ENCODE data around the gene IGF1R.
A peak's percentile ranks its signal among the peaks of the same experiment; 100 is the strongest.

Gene IGF1R

DNA sequence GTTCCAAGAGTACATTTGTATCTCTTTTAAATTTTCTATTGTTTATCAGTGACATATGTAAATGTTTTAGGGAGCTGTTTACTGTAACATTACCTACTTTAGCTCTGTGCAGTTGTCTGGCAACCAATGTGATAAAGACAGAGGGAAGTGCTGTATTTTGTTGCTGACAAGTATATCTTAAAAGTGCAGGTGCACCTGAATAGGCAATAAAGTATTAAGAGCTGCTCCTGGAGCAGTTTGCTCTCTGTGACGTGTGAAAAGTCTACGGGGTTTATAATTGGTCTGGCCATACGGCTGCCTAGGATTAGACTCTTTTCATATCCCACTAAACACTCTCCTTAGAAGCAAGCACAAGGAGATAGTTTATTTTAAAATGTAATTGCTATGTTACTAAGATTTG is 178.3 kb downstream of the IGF1R start:
- DNase-seq (ENCODE audit: low read depth in 2 of 2): no peak

GRCh38 chr15:98827217-98827616 is 178.9 kb downstream of the IGF1R start:
- no peak for DNase-seq (ENCODE audit: low read depth in 2 of 2)

DNA sequence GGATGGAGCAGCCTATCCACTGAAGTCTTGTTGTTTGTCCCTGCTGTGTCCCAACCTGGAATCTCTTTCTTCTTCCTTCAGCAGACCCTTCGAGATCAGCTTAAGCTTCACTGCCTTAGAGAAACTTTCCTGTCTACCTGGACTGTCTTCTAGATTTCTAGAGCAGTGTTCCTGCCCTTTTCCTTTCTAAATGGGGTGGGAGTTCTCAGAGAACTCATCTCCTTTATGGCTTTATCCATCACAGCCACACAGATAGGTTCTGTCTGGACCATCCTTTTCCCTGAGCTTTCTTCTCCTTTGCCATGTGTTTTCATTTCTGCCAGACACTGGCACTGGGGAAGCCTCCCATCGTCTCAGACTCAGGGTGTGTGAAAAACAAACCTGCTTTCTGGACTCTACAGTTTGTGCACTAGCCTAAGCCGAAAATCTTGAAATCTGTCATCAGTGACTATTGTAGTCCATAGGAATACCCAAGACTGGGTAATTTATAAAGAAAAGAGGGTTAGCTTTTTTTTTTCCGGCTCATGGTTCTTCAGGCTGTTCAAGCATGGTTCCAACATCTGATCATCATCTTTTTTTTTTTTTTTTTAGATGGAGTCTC is 181.8 kb downstream of the IGF1R start:
- no peak for DNase-seq (ENCODE audit: low read depth in 2 of 2)

- no peak for DNase-seq (ENCODE audit: low read depth in 2 of 2)
Measured at GRCh38 chr15:98834976-98835375, 186.6 kb downstream of the IGF1R start.

DNA sequence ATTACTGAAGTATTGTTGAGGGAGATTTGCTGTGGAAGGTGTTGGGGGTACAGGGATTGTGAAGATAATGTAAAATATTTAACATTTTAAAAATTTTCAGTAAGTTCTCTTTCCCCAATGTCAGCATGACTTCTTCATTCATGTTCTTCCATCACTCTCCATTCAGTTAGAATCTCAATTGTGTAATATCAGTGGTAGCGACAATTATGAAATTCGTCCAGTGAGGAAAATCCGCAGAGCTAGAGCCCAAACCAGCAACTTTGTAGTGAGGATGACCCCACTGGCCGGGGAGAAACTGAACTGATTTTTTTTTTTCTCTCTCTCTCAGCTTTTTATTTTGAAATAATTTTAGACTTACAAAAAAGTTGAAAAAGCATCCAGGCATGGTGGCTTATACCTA is 187.5 kb downstream of the IGF1R start:
- DNase-seq (ENCODE audit: low read depth in 2 of 2): no peak

- DNase-seq (ENCODE audit: low read depth in 2 of 2): no peak
Measured at GRCh38 chr15:98838387-98839259, 190.3 kb downstream of the IGF1R start.

GRCh38 chr15:98840053-98840452 is 191.7 kb downstream of the IGF1R start:
- no peak for DNase-seq (ENCODE audit: low read depth in 2 of 2)

DNA sequence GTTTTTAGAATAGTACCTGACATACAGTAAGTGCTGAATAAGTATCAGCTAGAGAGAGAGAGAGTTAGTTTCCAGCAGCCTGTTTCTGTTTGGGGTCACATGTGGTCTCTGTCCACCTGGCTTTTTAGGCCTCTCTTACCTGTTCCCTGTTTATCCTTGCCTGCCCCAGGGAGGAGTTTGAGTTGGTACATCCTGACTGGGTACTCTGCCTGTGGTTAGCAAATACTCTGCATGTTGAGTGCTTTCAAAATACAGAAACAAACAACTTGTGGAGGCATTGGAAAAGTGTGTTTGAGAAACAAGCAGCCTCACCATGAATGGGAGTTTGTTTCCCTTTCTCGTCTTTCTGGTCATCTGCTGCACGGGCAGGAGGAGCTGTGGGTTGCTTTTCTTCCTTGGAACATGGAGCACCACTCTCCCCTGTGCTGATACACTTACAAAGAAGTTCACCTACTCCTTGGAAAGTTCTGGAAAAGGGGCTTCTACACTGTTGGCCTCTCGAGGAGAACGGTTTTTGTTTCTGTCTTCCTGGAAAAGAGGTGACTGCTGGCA is 193.2 kb downstream of the IGF1R start:
- DNase-seq (ENCODE audit: low read depth in 2 of 2): no peak

DNA sequence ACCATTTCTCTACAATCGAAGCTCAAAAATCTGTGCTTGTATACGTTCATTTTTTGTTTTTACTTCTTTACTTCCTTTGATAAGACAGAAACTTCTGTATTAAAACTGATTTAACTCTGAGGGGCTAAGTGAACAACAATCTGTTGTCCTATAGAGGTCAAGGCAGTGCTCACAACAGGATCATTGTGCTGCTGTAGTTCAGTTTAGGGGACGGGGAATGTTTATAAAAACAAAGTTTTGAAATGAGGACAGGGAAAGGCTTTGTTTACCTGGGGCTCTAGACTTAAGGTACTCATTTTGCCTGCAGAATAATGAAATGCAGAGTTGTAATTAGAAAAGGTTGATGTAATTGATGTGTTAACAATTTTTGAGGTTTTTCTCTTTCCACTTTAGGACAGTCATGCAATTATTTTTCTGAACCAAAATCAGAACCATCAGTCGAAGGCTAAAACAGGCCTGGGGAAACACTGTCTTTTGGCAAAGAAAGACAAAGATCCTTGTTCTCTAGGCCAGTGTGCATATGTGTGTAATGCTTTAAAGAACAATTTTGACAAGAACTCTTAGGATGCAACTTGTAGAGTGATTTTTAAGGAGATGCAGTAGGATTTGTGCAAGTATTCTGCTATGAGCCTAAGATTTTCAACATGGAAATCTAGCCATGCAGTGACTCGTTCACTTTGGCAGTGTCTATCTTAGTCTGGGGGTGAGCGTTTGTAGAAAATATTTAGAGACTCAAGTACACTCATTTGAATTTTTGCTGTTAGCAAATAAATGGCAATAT is 194.0 kb downstream of the IGF1R start:
- no peak for DNase-seq (ENCODE audit: low read depth in 2 of 2)

DNA sequence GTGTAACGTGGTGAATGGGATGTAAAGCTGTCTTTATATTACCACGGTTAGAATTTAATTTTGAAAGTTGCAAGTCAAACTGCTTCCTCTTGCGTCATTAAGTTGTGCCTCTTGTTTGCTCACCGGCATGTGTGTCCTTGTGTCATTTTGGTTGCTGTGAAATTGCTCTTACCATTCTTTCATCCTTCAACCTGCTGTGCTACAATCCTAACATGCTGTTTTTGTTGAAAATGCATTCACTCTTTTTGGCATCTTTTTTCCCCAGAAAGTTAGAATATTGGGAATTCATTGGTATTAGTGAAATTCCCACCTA is 194.6 kb downstream of the IGF1R start:
- DNase-seq (ENCODE audit: low read depth in 2 of 2): no peak

- no peak for DNase-seq (ENCODE audit: low read depth in 2 of 2)
Measured at GRCh38 chr15:98843844-98844243, 195.5 kb downstream of the IGF1R start.

DNA sequence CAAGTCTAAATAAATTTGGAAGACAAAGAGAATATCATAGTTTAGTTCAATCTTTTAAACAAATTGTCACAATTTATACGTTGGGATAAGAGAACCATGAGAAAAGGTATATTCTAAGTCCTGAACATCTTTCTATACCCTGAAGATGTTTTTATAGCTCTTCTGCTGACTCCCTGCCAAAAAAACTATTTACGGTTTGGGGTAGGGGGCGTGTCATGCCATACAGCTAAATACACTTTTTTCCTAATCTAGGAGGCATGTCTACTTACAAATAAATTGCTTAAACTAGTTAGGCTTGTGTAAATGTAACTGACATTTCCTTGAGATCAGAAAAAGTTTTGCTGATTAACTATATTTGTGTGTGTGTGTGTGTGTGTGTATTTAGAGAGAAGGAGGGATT is 195.9 kb downstream of the IGF1R start:
- DNase-seq (ENCODE audit: low read depth in 2 of 2): no peak

GRCh38 chr15:98845138-98845884 is 197.0 kb downstream of the IGF1R start:
- no peak for DNase-seq (ENCODE audit: low read depth in 2 of 2)

GRCh38 chr15:98850961-98851572 is 202.7 kb downstream of the IGF1R start:
- DNase-seq (ENCODE audit: low read depth in 2 of 2): no peak

GRCh38 chr15:98853161-98853560 is 204.8 kb downstream of the IGF1R start:
- peak; percentile 73 to 76 for DNase-seq (ENCODE audit: low read depth in 2 of 2)

DNA sequence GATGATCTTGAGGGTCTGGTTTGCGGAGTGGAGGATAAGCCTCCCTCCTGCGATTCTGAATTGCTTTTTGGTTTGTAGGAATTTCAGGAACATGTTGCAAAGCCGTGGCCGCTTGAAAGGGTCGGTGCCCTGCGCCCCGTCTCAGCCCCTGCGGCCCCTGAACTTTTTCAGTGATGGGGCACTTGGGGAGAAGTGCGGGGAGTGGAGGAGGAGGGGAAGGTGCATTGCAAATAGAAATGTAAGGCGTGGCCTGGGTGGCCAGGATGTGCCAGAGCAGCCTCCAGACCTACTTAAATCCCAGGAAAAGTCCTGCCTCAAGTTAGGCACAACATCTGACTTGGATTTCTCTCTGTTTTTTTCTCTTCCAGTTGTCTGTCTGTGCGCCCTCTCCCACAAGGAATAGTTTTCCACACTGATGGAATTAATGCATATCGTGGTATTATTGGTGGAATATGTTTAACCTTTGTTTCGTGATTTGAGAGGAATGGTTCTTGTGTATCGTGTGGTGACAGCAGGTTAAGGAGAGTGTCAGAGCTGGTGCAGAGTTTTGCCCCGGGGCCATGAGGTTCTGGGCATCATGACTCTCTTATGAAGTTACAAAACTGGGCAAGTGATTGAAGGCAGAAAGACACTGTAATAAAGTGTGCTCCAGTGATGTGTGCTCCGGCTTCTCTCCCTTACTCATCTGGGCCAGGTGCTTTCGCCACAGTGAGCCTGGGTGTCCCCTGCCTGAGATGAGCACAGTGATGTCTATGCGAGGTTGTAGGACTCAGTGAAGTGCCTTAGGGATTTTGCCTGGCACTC is 205.5 kb downstream of the IGF1R start:
- DNase-seq (ENCODE audit: low read depth in 2 of 2): no peak

DNA sequence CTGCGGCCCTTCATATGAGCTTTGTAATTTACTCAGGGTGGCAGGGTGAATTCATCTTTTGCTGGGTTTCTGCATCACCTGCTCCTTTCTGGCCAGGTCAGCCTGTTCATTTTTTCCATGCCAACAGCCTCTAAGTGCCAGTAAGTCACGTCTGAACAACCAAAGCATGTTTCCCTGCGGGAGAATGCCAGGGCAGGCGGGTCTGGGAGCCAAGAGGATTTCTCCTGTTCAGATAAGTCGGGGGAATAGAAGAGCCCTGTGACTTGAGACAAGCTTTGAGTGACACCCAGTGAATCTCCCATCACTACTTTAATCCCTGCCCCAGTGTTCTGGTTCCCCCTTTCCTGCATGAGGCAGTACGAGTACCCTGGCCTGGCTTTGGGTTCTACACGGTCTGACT is 206.2 kb downstream of the IGF1R start:
- no peak for DNase-seq (ENCODE audit: low read depth in 2 of 2)

- no peak for DNase-seq (ENCODE audit: low read depth in 2 of 2)
Measured at GRCh38 chr15:98855067-98855814, 206.9 kb downstream of the IGF1R start.

DNA sequence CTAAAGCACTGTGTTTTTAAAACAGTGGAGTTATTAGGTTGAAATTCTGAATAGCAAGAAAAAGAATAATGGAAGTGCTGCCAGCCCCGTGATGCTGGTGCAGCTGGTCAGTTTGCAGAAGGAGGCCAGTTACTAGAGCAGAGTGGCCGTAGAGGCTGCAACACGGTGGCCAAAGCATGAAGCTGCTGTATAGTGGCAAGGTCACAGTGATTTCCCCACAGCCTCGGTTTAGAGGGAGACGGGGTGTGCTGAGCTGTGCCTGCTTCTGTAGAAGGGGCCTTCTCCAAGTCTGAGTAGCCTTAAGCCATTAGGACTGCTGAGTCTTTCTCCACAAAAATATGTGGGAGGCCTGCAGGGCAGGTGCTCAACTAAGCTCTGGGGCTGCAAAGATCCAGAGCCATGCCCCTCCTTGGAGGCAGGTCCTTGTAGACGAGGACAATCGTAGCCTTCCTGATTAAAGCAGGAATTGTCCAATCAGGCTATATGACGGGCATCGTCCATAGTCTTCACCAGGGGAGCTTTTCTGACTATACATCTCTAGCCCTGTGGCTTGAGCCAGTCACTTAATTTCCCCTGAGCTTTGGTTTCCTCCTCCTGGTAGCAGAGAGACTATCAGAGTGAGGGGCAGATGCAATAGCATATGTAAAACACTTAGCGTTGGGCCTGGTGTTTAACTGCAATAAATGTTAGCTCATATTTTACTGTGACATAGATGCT is 207.6 kb downstream of the IGF1R start:
- no peak for DNase-seq (ENCODE audit: low read depth in 2 of 2)

Measured in fibroblast of skin of left biceps (primary cell).